K562 (cell line): ENCODE measurements around the gene HCFC1R1. TPM values are rescaled to one million over a fixed set of nuclear protein-coding genes. Genes with fewer than 3 reads are reported as not detected.

Experiments
- CBX5 ChIP-seq: IDR thresholded peaks from 2 replicates; pipeline ENCODE4 v1.6.1; 2014; ENCODE audit warnings: low read depth, borderline replicate concordance
- CSDE1 ChIP-seq, 2 experiments: fragments of 450-650 bp; IDR thresholded peaks; 2 replicates each; pipeline ENCODE4 v1.6.1; 2016; ENCODE audit warnings: mild to moderate bottlenecking in 1 of 2
- DNMT1 ChIP-seq: fragments of 450-650 bp; IDR thresholded peaks from 2 replicates; pipeline ENCODE4 v1.6.1; 2016; ENCODE audit warnings: antibody characterized with exemption, mild to moderate bottlenecking
- ELF4 ChIP-seq: fragments of 450-650 bp; formaldehyde crosslinking; IDR thresholded peaks from 2 replicates; pipeline ENCODE4 v1.4.0; 2022; ENCODE audit warnings: missing genetic modification characterization
- ETV5 ChIP-seq: sonication (generic); formaldehyde crosslinking; IDR thresholded peaks from 2 replicates; pipeline ENCODE4 v1.4.0; 2020; ENCODE audit warnings: low read depth, mild to moderate bottlenecking, missing genetic modification reagents
- HDAC2 ChIP-seq: fragments of 450-650 bp; IDR thresholded peaks from 2 replicates; pipeline ENCODE4 v1.6.1; 2016; ENCODE audit warnings: mild to moderate bottlenecking
- KDM1A ChIP-seq, 2 experiments: fragments of 450-650 bp; IDR thresholded peaks; 2 replicates each; pipeline ENCODE4 v1.6.1; 2016; ENCODE audit warnings: mild to moderate bottlenecking in 2 of 2
- KHSRP ChIP-seq: fragments of 450-650 bp; IDR thresholded peaks from 2 replicates; pipeline ENCODE4 v1.6.1; 2017
- LEF1 ChIP-seq: fragments of 450-650 bp; IDR thresholded peaks from 2 replicates; pipeline ENCODE4 v1.6.1; 2016; ENCODE audit warnings: mild to moderate bottlenecking
- MAFK ChIP-seq: IDR thresholded peaks from 2 replicates; pipeline ENCODE4 v1.6.1; 2011; ENCODE audit warnings: low read length, improper control_type of control experiment
- POLR2A ChIP-seq: fragments of 450-650 bp; conservative IDR thresholded peaks from 2 replicates; pipeline ENCODE4 v1.6.1; 2016
- RNF2 ChIP-seq: sonication (generic); IDR thresholded peaks from 2 replicates; pipeline ENCODE4 v1.6.1; 2016
- SMAD3 ChIP-seq: fragments of 450-650 bp; formaldehyde crosslinking; conservative IDR thresholded peaks from 2 replicates; pipeline ENCODE4 v1.4.0; 2020; ENCODE audit warnings: mild to moderate bottlenecking
- SMAD4 ChIP-seq: fragments of 250-450 bp; sonication (Bioruptor Pico); conservative IDR thresholded peaks from 2 replicates; pipeline ENCODE4 v1.8.0; 2021; ENCODE audit warnings: inconsistent platforms, mild to moderate bottlenecking, moderate library complexity
- SNRNP70 ChIP-seq: fragments of 200-400 bp; formaldehyde crosslinking; optimal IDR thresholded peaks from 2 replicates; pipeline ENCODE3; 2017; ENCODE audit warnings: low read depth, low read length
- SOX6 ChIP-seq: fragments of 450-650 bp; IDR thresholded peaks from 2 replicates; pipeline ENCODE4 v1.6.1; 2014; ENCODE audit warnings: mild to moderate bottlenecking
- SPI1 ChIP-seq: IDR thresholded peaks from 2 replicates; pipeline ENCODE4 v1.6.1; 2011; ENCODE audit warnings: low read depth, low read length, control low read depth, borderline replicate concordance
- SRF ChIP-seq, 2 experiments: fragments of 250-450, 450-650 bp in 1 of 2; sonication (Bioruptor Pico) in 1 of 2; sonication (generic) in 1 of 2; formaldehyde crosslinking; IDR thresholded peaks; 2 replicates each; pipeline versions ENCODE4 v1.5.0 to v1.5.1; 2020 to 2022; ENCODE audit warnings: mild to moderate bottlenecking in 1 of 2, missing genetic modification reagents in 1 of 2
- ZFP36 ChIP-seq: fragments of 150-350 bp; IDR thresholded peaks from 2 replicates; pipeline ENCODE4 v1.6.1; 2018; ENCODE audit warnings: low read length, low read depth; ENCODE audit not compliant: partially characterized antibody
- ZNF707 ChIP-seq: fragments of 250-450 bp; sonication (Bioruptor Pico); conservative IDR thresholded peaks from 2 replicates; pipeline ENCODE4 v1.8.0; 2022; ENCODE audit warnings: inconsistent platforms, mild to moderate bottlenecking, moderate library complexity
- ZNF830 ChIP-seq: fragments of 250-450 bp; sonication (Bioruptor Pico); IDR thresholded peaks from 2 replicates; pipeline ENCODE4 v1.5.0; 2021; ENCODE audit warnings: mild to moderate bottlenecking
- polyA plus RNA-seq, 8 experiments: library from polyadenylated mRNA; depleted of rRNA in 4 of 8; stranded (reverse) in 5 of 8; unstranded in 3 of 8; fragments of >200 nt; fragmentation: Nextera tagmentation in 2 of 8; fragmentation: Illumina TruSeq in 1 of 8; extraction: Ambion mirVana in 2 of 8; extraction: Trizol in 1 of 8; gene quantifications; 2 replicates each; pipeline versions ENCODE4 v1.2.1 to v1.2.3, GENCODE V29; 2011 to 2014; ENCODE audit warnings: inconsistent platforms in 1 of 8, missing spikeins in 1 of 8
- total RNA-seq, 7 experiments: library from RNA; depleted of rRNA in 6 of 7; stranded (reverse); fragments of >200 nt in 6 of 7; fragmentation: Illumina TruSeq in 2 of 7; extraction: Trizol in 2 of 7; gene quantifications; 2 replicates each; pipeline versions ENCODE4 v1.2.1 to v1.2.3, GENCODE V29; 2011 to 2021; ENCODE audit warnings: low replicate concordance in 1 of 7
- TF ChIP-seq, protein P1 (sequence below): IDR thresholded peaks from 2 replicates; pipeline ENCODE4 v1.6.1; 2011; ENCODE audit warnings: borderline replicate concordance, low read depth, mild to moderate bottlenecking, moderate library complexity, low read length; ENCODE audit not compliant: insufficient read depth, poor library complexity, severe bottlenecking
- TF ChIP-seq, protein P2 (sequence below): fragments of 250-450 bp; sonication (Bioruptor Pico); IDR thresholded peaks from 2 replicates; pipeline ENCODE4 v1.5.1; 2021; ENCODE audit warnings: mild to moderate bottlenecking
- TF ChIP-seq, protein P3 (sequence below): fragments of 450-650 bp; IDR thresholded peaks from 2 replicates; pipeline ENCODE4 v1.6.1; 2016; ENCODE audit warnings: mild to moderate bottlenecking
- TF ChIP-seq, protein P4 (sequence below), 2 experiments: fragments of 450-650 bp; IDR thresholded peaks; 2 replicates each; pipeline ENCODE4 v1.6.1; 2016

The HCFC1R1 gene
- total and polyA plus RNA-seq, 9 of the 15 experiments (the other 6 are each of a cell fraction or from before 2014, with no cell fraction given), result 2.2 to 29.0 (median 11.2) TPM

DNA sequence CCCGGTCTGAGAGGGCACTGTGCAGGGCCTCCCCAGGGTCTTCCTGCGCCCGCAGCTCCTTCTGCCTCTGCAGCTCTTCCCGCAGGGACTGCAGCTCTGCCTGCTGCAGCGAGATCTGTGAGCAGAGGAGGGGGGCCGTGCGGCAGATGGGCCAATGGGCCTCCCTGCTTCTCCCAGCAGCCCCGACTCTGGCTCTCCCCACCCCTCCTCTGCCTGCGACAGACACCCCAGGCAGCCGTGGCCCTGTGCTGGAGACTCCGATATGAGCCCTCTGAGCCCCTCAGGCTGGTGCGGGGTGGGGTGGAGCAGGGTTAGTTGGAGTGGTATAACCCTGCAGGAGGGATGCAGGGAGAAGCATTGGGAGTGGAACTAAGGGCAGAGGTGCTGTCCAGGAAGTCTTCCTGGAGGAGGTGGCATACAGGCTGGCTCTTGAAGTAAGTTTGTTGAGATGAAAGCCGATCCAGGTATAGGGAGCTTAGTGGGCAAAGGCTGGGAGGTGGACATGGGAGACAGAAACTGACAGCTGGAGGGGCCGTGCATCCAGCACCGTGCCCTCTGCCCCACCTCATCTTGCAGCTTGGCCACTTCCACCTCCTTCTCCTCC, 5.1 kb upstream of the HCFC1R1 start (continued):
- TF ChIP-seq, protein P1, sequence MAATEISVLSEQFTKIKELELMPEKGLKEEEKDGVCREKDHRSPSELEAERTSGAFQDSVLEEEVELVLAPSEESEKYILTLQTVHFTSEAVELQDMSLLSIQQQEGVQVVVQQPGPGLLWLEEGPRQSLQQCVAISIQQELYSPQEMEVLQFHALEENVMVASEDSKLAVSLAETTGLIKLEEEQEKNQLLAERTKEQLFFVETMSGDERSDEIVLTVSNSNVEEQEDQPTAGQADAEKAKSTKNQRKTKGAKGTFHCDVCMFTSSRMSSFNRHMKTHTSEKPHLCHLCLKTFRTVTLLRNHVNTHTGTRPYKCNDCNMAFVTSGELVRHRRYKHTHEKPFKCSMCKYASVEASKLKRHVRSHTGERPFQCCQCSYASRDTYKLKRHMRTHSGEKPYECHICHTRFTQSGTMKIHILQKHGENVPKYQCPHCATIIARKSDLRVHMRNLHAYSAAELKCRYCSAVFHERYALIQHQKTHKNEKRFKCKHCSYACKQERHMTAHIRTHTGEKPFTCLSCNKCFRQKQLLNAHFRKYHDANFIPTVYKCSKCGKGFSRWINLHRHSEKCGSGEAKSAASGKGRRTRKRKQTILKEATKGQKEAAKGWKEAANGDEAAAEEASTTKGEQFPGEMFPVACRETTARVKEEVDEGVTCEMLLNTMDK, result no peak
- TF ChIP-seq SMAD4 (CRISPR knock-in tag) (no peak), SRF (CRISPR knock-in tag; IDR thresholded peaks at IDR 0.05) (no peak), SPI1 (no peak), POLR2A (peak; percentile 13; the same call in 1 of the 2 replicates), HDAC2 (peak; percentile 67; the same call in 1 of the 2 replicates), SMAD3 (CRISPR knock-in tag) (no peak), ELF4 (CRISPR knock-in tag) (no peak), ZNF707 (no peak), LEF1 (no peak), CBX5 (no peak), RNF2 (no peak), KDM1A (IDR thresholded peaks at IDR 0.05) (peak in 1 of 2 experiments; percentile 61; a peak in 2 of 4 replicates), CSDE1 (IDR thresholded peaks at IDR 0.05) (no peak), KHSRP (no peak), ZFP36 (peak; percentile 99), SNRNP70 (no peak), ETV5 (CRISPR knock-in tag) (no peak), DNMT1 (no peak), MAFK (no peak), SOX6 (no peak), ZNF830 (CRISPR knock-in tag) (no peak)
- TF ChIP-seq, protein P2, sequence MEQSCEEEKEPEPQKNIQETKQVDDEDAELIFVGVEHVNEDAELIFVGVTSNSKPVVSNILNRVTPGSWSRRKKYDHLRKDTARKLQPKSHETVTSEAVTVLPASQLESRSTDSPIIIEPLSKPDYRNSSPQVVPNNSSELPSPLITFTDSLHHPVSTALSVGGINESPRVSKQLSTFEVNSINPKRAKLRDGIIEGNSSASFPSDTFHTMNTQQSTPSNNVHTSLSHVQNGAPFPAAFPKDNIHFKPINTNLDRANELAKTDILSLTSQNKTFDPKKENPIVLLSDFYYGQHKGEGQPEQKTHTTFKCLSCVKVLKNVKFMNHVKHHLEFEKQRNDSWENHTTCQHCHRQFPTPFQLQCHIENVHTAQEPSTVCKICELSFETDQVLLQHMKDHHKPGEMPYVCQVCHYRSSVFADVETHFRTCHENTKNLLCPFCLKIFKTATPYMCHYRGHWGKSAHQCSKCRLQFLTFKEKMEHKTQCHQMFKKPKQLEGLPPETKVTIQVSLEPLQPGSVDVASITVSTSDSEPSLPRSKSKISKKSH (CRISPR knock-in tag), result no peak
- TF ChIP-seq, protein P3, sequence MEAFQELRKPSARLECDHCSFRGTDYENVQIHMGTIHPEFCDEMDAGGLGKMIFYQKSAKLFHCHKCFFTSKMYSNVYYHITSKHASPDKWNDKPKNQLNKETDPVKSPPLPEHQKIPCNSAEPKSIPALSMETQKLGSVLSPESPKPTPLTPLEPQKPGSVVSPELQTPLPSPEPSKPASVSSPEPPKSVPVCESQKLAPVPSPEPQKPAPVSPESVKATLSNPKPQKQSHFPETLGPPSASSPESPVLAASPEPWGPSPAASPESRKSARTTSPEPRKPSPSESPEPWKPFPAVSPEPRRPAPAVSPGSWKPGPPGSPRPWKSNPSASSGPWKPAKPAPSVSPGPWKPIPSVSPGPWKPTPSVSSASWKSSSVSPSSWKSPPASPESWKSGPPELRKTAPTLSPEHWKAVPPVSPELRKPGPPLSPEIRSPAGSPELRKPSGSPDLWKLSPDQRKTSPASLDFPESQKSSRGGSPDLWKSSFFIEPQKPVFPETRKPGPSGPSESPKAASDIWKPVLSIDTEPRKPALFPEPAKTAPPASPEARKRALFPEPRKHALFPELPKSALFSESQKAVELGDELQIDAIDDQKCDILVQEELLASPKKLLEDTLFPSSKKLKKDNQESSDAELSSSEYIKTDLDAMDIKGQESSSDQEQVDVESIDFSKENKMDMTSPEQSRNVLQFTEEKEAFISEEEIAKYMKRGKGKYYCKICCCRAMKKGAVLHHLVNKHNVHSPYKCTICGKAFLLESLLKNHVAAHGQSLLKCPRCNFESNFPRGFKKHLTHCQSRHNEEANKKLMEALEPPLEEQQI, result no peak
- TF ChIP-seq, protein P4, sequence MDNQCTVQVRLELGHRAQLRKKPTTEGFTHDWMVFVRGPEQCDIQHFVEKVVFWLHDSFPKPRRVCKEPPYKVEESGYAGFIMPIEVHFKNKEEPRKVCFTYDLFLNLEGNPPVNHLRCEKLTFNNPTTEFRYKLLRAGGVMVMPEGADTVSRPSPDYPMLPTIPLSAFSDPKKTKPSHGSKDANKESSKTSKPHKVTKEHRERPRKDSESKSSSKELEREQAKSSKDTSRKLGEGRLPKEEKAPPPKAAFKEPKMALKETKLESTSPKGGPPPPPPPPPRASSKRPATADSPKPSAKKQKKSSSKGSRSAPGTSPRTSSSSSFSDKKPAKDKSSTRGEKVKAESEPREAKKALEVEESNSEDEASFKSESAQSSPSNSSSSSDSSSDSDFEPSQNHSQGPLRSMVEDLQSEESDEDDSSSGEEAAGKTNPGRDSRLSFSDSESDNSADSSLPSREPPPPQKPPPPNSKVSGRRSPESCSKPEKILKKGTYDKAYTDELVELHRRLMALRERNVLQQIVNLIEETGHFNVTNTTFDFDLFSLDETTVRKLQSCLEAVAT (IDR thresholded peaks at IDR 0.05), result no peak
